GM08714 (cell line): ENCODE data around the gene NKAPL.

ENCODE experiments used
- H3K4me3 ChIP-seq: fragments of 200-500 bp; sonication (Bioruptor generic); 2 replicates; pipeline ENCODE4 v1.5.1; 2014; ENCODE audit warnings: mild to moderate bottlenecking, low read length, inconsistent platforms
- ZNF274 ChIP-seq: IDR thresholded peaks from 2 replicates; pipeline ENCODE4 v1.6.1; 2012; ENCODE audit warnings: mild to moderate bottlenecking, low read depth, low read length

NKAPL gene

DNA sequence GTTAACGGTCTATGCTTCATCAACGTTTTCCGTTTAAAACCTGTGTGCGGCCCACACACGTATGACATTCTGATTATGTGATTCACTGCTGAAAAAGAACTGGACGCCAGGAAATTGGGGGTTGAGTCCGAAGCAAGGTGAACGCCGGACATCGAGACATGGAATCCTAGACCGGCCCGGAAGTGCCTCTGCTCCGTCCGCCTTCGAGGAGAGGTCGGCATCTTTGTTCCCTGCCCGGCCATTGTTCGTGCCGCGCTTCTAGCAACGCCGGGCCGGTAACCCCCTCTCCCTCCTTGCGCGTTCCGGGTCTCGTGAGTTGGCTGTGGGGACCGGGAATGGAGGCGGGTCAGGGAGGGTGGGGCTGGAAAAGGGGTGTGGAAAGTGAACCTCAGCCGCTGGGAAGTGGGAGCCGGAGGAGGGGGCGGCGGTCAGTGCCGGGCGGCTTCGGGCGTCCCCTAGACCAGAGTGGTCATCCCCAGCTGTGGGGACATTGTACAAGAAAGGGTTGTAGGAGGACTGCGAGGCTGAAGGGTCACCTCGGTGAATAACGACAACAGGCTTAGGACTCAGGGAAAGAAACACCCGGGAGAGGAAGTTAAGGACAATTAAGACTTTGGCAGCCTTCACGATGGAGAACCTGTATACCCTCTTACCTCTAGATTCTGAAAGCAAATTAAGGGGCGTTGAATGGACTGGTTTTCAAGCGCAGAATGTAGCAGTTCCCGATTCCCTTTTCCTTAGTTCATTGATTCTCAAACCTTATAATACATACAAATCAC lies 33.9 kb upstream of the NKAPL start, which contains the start of gene ZSCAN9:
Gene ZSCAN9, plus strand, starts transcription at position 220 of the 779 bp plus-strand sequence. CDS start 1,810 bp downstream, outside the sequence.
- TF ChIP-seq ZNF274 = no peak
- peak within 1 kb of the TSS; percentile 97 for H3K4me3 ChIP-seq

DNA sequence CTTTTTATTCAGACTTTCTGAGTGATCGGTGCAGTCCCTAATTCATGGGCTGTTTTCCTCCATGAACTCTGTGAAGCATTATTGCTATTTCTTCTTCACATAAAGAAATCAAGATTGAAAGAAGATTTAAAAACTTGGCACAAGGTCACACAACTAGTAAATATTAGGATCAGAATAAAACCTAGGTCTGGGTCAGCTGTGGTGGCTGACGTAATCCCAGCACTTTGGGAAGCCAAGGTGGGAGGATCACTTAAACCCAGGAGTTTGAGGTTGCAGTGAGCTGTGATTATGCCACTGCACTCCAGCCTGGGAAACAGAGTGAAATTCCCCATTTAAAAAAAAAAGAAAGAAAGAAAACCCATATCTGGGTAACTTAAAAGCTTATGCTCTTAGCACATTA lies 32.6 kb upstream of the NKAPL start:
- H3K4me3 ChIP-seq = no peak overlapping the region
- TF ChIP-seq ZNF274 = no peak

DNA sequence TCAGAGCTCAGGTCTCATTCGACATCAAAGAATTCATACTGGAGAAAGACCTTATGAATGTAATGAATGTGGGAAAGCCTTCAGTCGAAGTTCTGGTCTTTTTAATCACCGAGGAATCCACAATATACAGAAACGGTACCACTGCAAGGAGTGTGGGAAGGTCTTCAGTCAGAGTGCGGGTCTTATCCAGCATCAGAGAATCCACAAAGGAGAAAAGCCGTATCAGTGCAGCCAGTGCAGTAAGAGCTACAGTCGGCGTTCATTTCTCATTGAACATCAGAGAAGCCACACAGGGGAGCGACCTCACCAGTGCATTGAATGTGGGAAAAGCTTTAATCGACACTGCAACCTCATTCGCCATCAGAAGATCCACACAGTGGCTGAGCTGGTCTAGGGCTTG lies 26.3 kb upstream of the NKAPL start:
- no peak overlapping the region for H3K4me3 ChIP-seq
- TF ChIP-seq ZNF274 = no peak

DNA sequence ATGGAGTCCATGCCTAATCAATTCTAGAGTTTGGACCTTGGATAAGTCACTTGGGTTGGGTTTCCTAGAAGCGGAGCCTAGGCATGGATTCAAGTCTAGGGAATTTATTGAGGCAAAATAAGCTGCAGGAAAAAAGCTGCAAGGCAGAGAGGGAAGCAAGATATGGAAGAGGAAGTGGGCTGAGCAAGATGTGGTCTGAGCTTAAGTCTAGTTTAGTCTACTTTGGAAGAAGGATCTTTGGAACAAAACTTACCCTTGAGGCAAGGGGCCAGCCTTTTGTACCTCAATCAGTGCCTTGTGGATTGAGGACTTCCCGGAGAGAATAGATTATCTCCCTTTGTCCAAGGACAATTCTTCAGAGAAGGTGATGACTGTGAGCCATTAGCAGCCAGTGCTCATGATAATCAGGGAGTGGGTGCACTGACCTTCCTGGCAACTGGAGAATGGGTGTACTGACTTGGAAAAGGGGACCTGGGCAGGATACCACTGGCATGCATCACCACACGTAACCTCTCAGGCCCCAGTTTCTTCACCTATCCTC lies 23.1 kb upstream of the NKAPL start:
- no peak overlapping the region for H3K4me3 ChIP-seq
- TF ChIP-seq ZNF274 = no peak

DNA sequence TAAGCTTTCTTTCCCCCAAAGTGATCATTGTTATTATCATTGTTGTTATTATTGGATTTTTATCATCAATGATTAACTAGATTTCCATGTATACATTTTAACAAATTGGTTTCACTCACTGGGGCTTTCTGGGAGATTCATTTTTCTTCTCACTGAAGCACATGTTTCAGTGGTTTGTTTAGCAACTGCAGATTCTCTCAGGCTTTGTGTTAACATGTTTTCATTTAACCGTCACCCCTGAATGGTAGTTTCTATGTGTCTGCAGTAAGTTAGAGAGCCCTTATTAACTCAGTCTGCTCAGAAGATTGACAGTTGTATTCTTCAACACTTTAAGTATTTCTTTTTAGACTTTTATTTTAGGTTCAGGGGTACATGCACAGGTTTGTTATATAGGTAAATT lies 19.5 kb upstream of the NKAPL start:
- TF ChIP-seq ZNF274 = no peak
- no peak overlapping the region; the same call in 1 of the 2 replicates for H3K4me3 ChIP-seq

DNA sequence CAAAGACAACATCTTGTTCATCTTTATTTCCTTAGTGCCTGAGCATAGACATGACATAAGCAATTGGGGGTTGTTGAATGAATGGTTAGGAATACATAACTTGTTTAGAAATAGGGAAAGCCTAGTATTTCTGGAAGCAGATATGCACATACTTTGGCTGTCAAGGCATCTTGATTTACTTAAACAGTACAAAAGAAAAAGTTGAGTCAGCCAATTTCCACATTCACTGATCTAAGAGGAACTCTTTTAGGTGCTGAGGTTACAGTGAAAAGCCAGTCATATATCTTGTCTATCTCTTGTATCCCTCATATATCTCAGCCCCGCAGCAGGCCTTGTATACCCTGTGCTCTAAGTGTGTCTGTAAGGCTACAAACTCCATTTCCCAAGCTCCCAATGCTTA lies 18.6 kb upstream of the NKAPL start:
- no peak for TF ChIP-seq ZNF274
- no peak overlapping the region for H3K4me3 ChIP-seq

DNA sequence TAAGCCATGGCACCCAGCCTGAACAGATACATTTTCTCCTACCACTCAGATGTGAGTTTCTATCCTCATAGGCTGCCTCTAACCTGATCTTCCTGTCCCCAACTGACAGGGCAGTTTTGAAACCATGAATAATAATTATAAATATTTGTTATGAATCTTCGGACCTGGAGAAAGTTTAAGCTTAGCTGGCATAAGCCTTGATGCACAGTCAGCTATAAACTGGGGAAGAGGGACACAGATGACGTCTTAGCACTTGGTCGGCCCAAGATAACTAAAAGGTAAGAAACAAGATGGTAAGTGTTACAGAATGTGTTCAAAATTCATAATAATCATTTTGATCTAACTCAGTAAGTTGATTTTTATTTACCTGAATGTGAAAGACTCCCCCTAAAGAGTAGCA lies 15.2 kb upstream of the NKAPL start:
- H3K4me3 ChIP-seq = no peak overlapping the region
- TF ChIP-seq ZNF274 = no peak

DNA sequence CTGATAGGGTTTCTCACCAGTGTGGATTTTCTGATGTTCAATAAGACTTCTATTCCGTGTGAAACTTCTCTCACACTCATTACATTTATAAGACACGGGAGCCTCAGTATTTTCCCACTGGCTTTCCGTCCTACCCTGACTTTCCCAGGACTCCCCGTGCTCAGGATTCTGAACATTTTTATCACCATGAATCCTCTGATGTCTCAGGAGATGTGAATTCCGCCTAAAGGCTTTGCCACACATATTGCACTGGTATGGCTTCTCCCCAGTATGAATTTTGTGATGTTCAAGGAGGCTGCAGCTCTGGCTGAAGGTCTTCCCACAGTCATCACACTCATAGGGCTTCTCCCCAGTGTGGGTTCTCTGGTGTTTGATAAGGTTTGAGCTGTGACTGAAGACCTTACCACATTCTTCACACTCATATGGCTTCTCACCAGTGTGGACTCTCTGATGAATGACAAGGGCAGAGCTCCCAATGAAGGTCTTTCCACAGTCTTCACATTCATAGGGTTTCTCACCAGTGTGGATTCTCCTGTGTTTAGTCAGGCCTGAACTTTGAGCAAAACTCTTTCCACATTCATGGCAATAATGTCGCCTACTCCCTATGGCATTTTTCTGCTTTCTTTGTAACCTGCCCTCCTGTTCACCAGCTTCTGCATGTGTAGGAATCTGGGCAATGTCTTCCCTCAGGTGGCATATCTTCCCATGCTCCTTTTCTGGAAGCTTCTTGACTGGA lies 13.7 kb upstream of the NKAPL start:
- TF ChIP-seq ZNF274 = no peak
- no peak overlapping the region for H3K4me3 ChIP-seq

DNA sequence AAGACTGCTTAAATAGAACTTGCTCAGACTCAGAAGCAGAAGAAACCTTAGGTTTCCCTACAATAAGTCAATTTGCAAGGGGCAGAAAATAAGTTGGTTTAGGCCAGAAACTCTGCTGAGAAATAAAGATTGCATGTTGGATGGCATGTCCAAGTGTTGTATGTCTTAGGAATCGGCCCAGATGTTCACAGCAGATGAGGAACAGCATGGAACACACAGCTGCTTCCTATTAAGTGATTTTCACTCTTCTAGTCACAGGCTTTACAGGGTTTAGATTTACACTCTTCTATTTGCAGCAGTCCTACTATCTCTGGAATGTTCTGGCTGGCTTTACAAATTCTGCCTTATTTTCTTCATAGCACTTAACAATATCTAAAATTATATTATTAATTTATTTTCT lies 10.2 kb upstream of the NKAPL start:
- TF ChIP-seq ZNF274 = no peak
- no peak overlapping the region for H3K4me3 ChIP-seq

DNA sequence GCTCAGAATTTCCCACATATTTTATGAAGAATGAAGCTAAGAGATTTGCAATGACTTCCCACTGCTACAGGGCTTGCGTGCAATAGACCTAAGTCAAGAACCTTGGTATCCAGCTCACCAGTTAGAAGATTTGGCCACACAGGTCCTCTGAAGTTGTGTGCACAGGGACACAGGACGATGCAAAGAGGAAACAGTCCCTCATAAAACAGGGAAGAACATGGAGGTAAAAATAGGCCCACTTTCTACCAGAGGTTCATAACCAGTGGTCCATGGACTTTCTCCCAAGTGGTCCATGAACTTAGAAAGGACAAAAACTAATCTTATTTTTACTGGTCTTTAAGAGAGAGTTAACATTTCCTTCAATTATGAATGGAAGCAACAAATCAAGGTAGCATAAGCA lies 8.3 kb upstream of the NKAPL start:
- TF ChIP-seq ZNF274 = no peak
- peak overlapping the region; percentile 87 for H3K4me3 ChIP-seq

DNA sequence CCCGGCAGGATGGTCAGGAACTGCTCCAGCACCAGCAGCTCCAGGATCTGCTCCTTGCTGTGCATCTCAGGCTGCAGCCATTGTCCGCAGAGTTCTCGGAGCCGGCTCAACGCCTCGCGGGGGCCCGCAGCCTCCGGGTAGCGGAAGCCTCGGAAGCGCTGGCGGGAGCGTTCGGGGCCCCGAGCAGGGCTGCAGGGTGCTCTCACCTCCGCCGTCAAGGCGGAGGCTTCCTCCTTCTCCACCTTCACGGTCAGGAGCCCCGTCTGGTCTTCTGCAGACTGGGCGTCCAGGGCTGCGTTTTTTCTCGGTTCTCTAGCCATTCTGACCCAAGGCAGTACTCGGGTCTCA lies 7.5 kb upstream of the NKAPL start:
- H3K4me3 ChIP-seq = peak overlapping the region; percentile 87
- no peak for TF ChIP-seq ZNF274

DNA sequence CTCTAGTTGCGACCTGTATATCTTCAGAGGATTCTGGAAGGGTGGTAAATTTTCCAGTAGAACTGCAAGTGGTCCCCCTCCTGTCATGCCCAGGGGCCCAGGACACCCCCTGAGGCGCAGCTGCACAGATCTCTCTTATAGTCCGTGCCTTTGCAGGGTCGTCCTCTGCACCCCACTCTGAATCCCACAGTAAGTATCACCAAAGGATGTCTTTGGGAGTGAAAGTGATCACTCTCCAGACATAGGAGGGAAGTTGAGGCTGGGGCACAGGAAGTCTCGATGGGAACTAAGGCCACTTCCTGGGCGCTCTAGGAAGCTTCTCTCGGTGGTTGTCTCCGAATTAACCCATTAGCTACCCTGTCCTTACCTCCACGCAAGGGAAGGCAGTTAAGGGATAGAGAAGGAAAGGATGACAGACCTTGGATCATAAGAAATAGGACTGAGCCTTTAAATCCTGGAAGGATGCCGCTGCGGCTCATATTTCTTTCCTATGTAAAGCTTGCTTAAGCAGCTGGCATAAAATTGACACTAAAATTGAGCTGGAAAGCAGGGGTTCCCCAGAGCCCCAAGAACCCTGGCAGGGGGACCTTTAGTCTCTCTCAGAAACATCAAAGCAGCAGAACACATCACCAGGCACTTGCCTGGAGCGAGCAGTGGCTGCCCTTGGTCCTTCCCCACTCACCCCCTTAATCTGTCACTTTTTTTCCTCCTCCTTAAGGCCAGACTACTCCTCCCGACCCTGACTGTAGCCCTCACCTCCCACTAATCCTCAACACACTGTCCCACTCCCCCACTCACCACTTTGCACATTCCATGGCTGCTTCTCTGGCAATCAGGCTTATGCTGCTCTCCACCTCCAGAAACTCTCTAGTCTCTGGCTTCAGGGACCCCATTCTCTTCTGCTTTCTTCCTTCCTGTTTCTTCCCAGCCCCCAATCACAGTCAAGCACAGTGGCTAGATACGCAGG lies 6.8 kb upstream of the NKAPL start, which contains the start of gene ZKSCAN4:
Gene ZKSCAN4, minus strand, starts transcription at position 261 of the 967 bp plus-strand sequence. CDS start 289 bp downstream, outside the sequence.
- TF ChIP-seq ZNF274 = no peak
- H3K4me3 ChIP-seq = peak within 1 kb of the TSS; percentile 87

DNA sequence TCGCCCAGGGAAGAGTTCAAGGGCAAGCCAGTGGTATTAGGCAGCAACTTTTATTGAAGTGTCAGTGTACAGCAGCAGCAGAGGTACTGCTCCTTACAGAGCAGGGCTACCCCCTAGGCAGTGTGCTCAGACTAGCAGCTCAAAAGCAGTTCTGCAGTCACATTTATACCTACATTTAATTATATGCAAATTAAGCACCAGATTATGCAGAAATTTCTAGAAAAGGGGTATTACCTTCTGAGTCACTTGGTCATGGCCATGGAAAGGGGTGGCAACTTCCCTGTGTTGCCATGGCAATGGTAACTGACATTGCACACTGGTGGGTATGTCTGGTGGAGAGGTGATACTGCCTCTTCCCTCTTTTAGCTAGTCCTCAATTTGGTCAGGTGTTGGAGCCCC lies 5.0 kb upstream of the NKAPL start:
- H3K4me3 ChIP-seq = no peak overlapping the region
- TF ChIP-seq ZNF274 = no peak

DNA sequence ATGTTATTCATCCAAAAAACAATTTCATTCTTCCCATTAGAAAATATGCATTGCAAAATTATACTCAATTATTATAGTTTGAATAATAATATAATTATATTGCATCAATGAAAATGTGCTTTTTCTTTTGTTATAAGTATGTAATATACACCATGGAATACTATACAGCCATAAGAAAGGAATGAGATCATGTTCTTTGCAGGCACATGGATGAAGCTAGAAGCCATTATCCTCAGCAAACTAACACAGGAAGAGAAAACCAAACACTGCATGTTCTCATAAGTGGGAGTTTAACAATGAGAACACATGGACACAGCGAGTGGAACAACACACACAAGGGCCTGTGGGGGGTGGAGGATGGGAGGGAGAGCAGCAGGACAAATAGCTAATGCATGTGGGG lies 2.1 kb upstream of the NKAPL start:
- no peak for TF ChIP-seq ZNF274
- no peak overlapping the region for H3K4me3 ChIP-seq
